OCI-LY1 (cell line): Measurements from ENCODE around the gene SLC25A34.
A peak's percentile ranks its signal among the peaks of the same experiment; 100 is the strongest.
"Not testable (repeated sequence)": the region's sequence is repeated elsewhere in the genome, so short reads cannot be mapped to it uniquely, and the experiment has no call there.

ENCODE experiments used
- H2AFZ ChIP-seq: fragments of 200-600 bp; sonication (generic), shearing (Covaris generic); 2 replicates; pipeline ENCODE4 v1.6.0; 2014; ENCODE audit warnings: antibody characterized with exemption, mild to moderate bottlenecking, low read length
- H3F3A ChIP-seq: fragments of 200-600 bp; sonication (generic), shearing (Covaris generic); 2 replicates; pipeline ENCODE4 v1.6.0; 2014; ENCODE audit warnings: mild to moderate bottlenecking, antibody characterized with exemption, low read length, moderate library complexity; ENCODE audit not compliant: insufficient read depth
- H3K27ac ChIP-seq: fragments of 200-600 bp; sonication (generic); 2 replicates; pipeline ENCODE4 v1.5.1; 2014; ENCODE audit warnings: low read length, mixed run types, mild to moderate bottlenecking, low read depth; ENCODE audit not compliant: poor library complexity, severe bottlenecking
- H3K27me3 ChIP-seq: fragments of 200-600 bp; sonication (generic); 2 replicates; pipeline ENCODE4 v1.6.0; 2014; ENCODE audit warnings: antibody characterized with exemption, mild to moderate bottlenecking, low read length, moderate library complexity; ENCODE audit not compliant: insufficient read depth
- H3K36me3 ChIP-seq: fragments of 200-600 bp; sonication (generic); 2 replicates; pipeline ENCODE4 v1.6.1; 2014; ENCODE audit warnings: mild to moderate bottlenecking, antibody characterized with exemption, low read length, moderate library complexity, mixed read lengths; ENCODE audit not compliant: insufficient read depth
- H3K4me1 ChIP-seq: fragments of 200-600 bp; sonication (generic); 2 replicates; pipeline ENCODE4 v1.5.1; 2014; ENCODE audit warnings: mild to moderate bottlenecking, low read length, moderate library complexity; ENCODE audit not compliant: insufficient read depth, severe bottlenecking
- H3K4me2 ChIP-seq: fragments of 200-600 bp; sonication (generic), shearing (Covaris generic); 2 replicates; pipeline ENCODE4 v1.6.1; 2014; ENCODE audit warnings: low read length
- H3K4me3 ChIP-seq: fragments of 200-600 bp; sonication (generic); 2 replicates; pipeline ENCODE4 v1.5.1; 2014; ENCODE audit warnings: low read length, low read depth, mild to moderate bottlenecking, mixed read lengths; ENCODE audit not compliant: poor library complexity, severe bottlenecking
- H3K79me2 ChIP-seq: fragments of 200-600 bp; shearing (Covaris generic); 2 replicates; pipeline ENCODE4 v1.6.1; 2016; ENCODE audit warnings: mixed run types, low read length, mixed read lengths; ENCODE audit not compliant: insufficient read depth
- H3K9ac ChIP-seq: fragments of 200-600 bp; sonication (generic), shearing (Covaris generic); 2 replicates; pipeline ENCODE4 v1.6.1; 2014; ENCODE audit warnings: mild to moderate bottlenecking, low read length, mixed read lengths
- H3K9me2 ChIP-seq: fragments of 200-600 bp; sonication (generic), shearing (Covaris generic); 2 replicates; pipeline ENCODE4 v1.6.1; 2014; ENCODE audit warnings: low read depth, mild to moderate bottlenecking, low read length, mixed read lengths
- H3K9me3 ChIP-seq: fragments of 200-600 bp; shearing (Covaris generic); 2 replicates; pipeline ENCODE4 v1.6.1; 2014; ENCODE audit warnings: low read length, mixed read lengths
- H4K20me1 ChIP-seq: fragments of 200-600 bp; sonication (generic), shearing (Covaris generic); 2 replicates; pipeline ENCODE4 v1.6.0; 2016; ENCODE audit warnings: mild to moderate bottlenecking, low read length; ENCODE audit not compliant: insufficient read depth
- EZH2 ChIP-seq: fragments of 200-600 bp; sonication (generic), shearing (Covaris generic); IDR thresholded peaks from 2 replicates; pipeline ENCODE4 v1.8.0; 2017; ENCODE audit warnings: borderline replicate concordance, mixed run types, mild to moderate bottlenecking, antibody characterized with exemption, low read length, moderate library complexity, mixed read lengths
- TF ChIP-seq, protein P1 (sequence below): fragments of 200-600 bp; sonication (generic), shearing (Covaris generic); IDR thresholded peaks from 2 replicates; pipeline ENCODE4 v1.5.1; 2017; ENCODE audit warnings: mild to moderate bottlenecking, antibody characterized with exemption, low read length, moderate library complexity, mixed read lengths

Gene SLC25A34

GRCh38 chr1:15696956-15697521 lies 39.0 kb upstream of the SLC25A34 start:
- H3K4me1 ChIP-seq = peaks cover 38% of the 10 kb centered on the region
- no peaks in the 10 kb centered on the region for H3K9me2 ChIP-seq
- peak overlapping the region; percentile 97 for H3K27ac ChIP-seq
- no peaks in the 10 kb centered on the region for H3K27me3 ChIP-seq
- peak overlapping the region; percentile 74 for H3K4me2 ChIP-seq
- no peaks in the 10 kb centered on the region for H3K36me3 ChIP-seq
- H4K20me1 ChIP-seq = no peaks in the 10 kb centered on the region
- no peak for TF ChIP-seq EZH2
- TF ChIP-seq, protein P1, sequence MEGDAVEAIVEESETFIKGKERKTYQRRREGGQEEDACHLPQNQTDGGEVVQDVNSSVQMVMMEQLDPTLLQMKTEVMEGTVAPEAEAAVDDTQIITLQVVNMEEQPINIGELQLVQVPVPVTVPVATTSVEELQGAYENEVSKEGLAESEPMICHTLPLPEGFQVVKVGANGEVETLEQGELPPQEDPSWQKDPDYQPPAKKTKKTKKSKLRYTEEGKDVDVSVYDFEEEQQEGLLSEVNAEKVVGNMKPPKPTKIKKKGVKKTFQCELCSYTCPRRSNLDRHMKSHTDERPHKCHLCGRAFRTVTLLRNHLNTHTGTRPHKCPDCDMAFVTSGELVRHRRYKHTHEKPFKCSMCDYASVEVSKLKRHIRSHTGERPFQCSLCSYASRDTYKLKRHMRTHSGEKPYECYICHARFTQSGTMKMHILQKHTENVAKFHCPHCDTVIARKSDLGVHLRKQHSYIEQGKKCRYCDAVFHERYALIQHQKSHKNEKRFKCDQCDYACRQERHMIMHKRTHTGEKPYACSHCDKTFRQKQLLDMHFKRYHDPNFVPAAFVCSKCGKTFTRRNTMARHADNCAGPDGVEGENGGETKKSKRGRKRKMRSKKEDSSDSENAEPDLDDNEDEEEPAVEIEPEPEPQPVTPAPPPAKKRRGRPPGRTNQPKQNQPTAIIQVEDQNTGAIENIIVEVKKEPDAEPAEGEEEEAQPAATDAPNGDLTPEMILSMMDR = no peak
- H3K9me3 ChIP-seq = no peaks in the 10 kb centered on the region
- no peak overlapping the region for H2AFZ ChIP-seq
- peak overlapping the region; percentile 50 for H3K4me3 ChIP-seq
- peak overlapping the region; percentile 63 for H3K9ac ChIP-seq
- H3F3A ChIP-seq = no peaks in the 10 kb centered on the region
- peaks cover 9% of the 10 kb centered on the region; the same call in 1 of the 2 replicates for H3K79me2 ChIP-seq

- peaks cover 5% of the 10 kb centered on the region; the same call in 1 of the 2 replicates for H3K79me2 ChIP-seq
- H3K9me3 ChIP-seq = no peaks in the 10 kb centered on the region
- H3K4me2 ChIP-seq = no peak overlapping the region
- no peak overlapping the region for H2AFZ ChIP-seq
- no peaks in the 10 kb centered on the region for H3F3A ChIP-seq
- TF ChIP-seq, protein P1 = no peak
- TF ChIP-seq EZH2 = no peak
- H3K27ac ChIP-seq = peak overlapping the region; percentile 97
- H3K9ac ChIP-seq = no peak overlapping the region
- H3K36me3 ChIP-seq = no peaks in the 10 kb centered on the region
- peaks cover 38% of the 10 kb centered on the region for H3K4me1 ChIP-seq
- no peaks in the 10 kb centered on the region for H3K27me3 ChIP-seq
- no peaks in the 10 kb centered on the region for H3K9me2 ChIP-seq
- no peak overlapping the region for H3K4me3 ChIP-seq
- no peaks in the 10 kb centered on the region for H4K20me1 ChIP-seq
Measured at GRCh38 chr1:15698201-15698600, 37.9 kb upstream of the SLC25A34 start.

DNA sequence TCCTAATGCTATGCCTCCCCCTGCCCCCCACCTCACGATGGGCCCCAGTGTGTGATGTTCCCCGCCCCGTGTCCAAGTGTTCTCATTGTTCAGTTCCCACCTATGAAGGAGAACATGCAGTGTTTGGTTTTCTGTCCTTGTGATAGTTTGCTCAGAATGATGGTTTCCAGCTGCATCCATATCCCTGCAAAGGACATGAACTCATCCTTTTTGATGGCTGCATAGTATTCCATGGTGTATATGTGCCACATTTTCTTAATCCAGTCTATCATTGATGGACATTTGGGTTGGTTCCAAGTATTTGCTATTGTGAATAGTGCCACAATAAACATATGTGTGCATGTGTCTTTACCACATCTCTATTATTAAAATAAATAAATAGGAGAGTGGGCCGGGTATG lies 36.7 kb upstream of the SLC25A34 start:
- not testable (repeated sequence) for H3K36me3 ChIP-seq, H3K9me2 ChIP-seq, H3K9ac ChIP-seq, H3F3A ChIP-seq, H3K27ac ChIP-seq, H2AFZ ChIP-seq, H3K4me2 ChIP-seq, H3K4me3 ChIP-seq, H3K27me3 ChIP-seq, H4K20me1 ChIP-seq, H3K79me2 ChIP-seq, H3K9me3 ChIP-seq
- H3K4me1 ChIP-seq = peaks cover 38% of the 10 kb centered on the region

- no peak overlapping the region for H3K4me3 ChIP-seq
- H3K4me1 ChIP-seq = peaks cover 29% of the 10 kb centered on the region
- H3K9ac ChIP-seq = no peak overlapping the region
- H3K36me3 ChIP-seq = no peaks in the 10 kb centered on the region; the same call in 1 of the 2 replicates
- H3F3A ChIP-seq = no peaks in the 10 kb centered on the region
- H3K9me3 ChIP-seq = no peaks in the 10 kb centered on the region
- H3K9me2 ChIP-seq = no peaks in the 10 kb centered on the region
- H2AFZ ChIP-seq = no peak overlapping the region
- H3K4me2 ChIP-seq = no peak overlapping the region
- no peaks in the 10 kb centered on the region for H3K27me3 ChIP-seq
- H3K79me2 ChIP-seq = peaks cover 5% of the 10 kb centered on the region; the same call in 1 of the 2 replicates
- TF ChIP-seq EZH2 = no peak
- TF ChIP-seq, protein P1 = no peak
- H3K27ac ChIP-seq = peak overlapping the region; percentile 38
- no peaks in the 10 kb centered on the region for H4K20me1 ChIP-seq
Measured at GRCh38 chr1:15700508-15700907, 35.5 kb upstream of the SLC25A34 start.
